HCT116 (cell line): ENCODE measurements around the gene BRAT1. TPM values are rescaled to one million over a fixed set of nuclear protein-coding genes. Genes with fewer than 3 reads are reported as not detected.

ENCODE experiments used
- ATAC-seq: fragments of 200-7000 bp; cut with Tn5 transposase; 2 replicates; pipeline ENCODE4 v1.9.1; 2020; ENCODE audit warnings: mild to moderate bottlenecking, moderate library complexity
- BruUV-seq: library from RNA; stranded (reverse); fragments of 400-500 nt; replicated peaks from 2 replicates; lab custom pipeline; 2021; lab: Mats Ljungman, UMichigan
- CTCF ChIA-PET: fragments of 300-600 bp; sonication (Branson Sonifier 250); formaldehyde crosslinking; loops from one replicate; lab custom pipeline; 2021; ENCODE audit warnings: antibody characterized with exemption; lab: Charles Lee
- POLR2A ChIA-PET: fragments of 300-600, 350-600 bp; sonication (Branson Sonifier 250); formaldehyde crosslinking; loops from one replicate; lab custom pipeline; 2021; ENCODE audit warnings: antibody characterized with exemption; lab: Charles Lee
- RAD21 ChIA-PET, 2 experiments: fragments of 300-600 bp; sonication (Branson Sonifier 250); formaldehyde crosslinking; loops; one replicate each; lab custom pipeline; 2023; ENCODE audit warnings: low total read pairs in 2 of 2; ENCODE audit not compliant: uncharacterized antibody in 2 of 2, unreplicated experiment in 2 of 2, low non-redundant PET in 1 of 2; lab: Charles Lee
- DNase-seq: peaks from one replicate; pipeline ENCODE4 v3.0.0-alpha.2; 2010; ENCODE audit warnings: low read depth, low spot score
- H2AFZ ChIP-seq: fragments of 200-600 bp; shearing (Covaris generic), sonication (generic); 2 replicates; pipeline ENCODE4 v1.6.1; 2017; ENCODE audit warnings: low read depth, mixed run types, mixed read lengths, antibody characterized with exemption, low read length; ENCODE audit not compliant: poor library complexity, severe bottlenecking
- H3K27ac ChIP-seq: 2 replicates; pipeline ENCODE4 v1.5.1; 2012; ENCODE audit warnings: low read depth, low read length
- H3K27me3 ChIP-seq: fragments of 200-600 bp; sonication (generic); 2 replicates; pipeline ENCODE4 v1.6.1; 2016; ENCODE audit warnings: mixed run types, low read length, mixed read lengths; ENCODE audit not compliant: insufficient read depth
- H3K36me3 ChIP-seq, 2 experiments: fragments of 200-500 bp in 1 of 2; fragments of 200-600 bp in 1 of 2; sonication (Bioruptor generic) in 1 of 2; sonication (generic) in 1 of 2; 2 replicates each; pipeline versions ENCODE4 v1.5.1 to v1.6.1; 2014 to 2016; ENCODE audit warnings: low read length in 2 of 2, inconsistent platforms in 1 of 2, mixed read lengths in 1 of 2, mixed run types in 1 of 2; ENCODE audit not compliant: insufficient read depth in 2 of 2, control insufficient read depth in 1 of 2
- H3K4me1 ChIP-seq, 2 experiments: fragments of 200-600 bp in 1 of 2; sonication (generic) in 1 of 2; 2 replicates each; pipeline versions ENCODE4 v1.5.1 to v1.6.1; 2012 to 2017; ENCODE audit warnings: low read length in 2 of 2, inconsistent platforms in 1 of 2, mild to moderate bottlenecking in 1 of 2, mixed read lengths in 1 of 2, mixed run types in 1 of 2, moderate library complexity in 1 of 2; ENCODE audit not compliant: insufficient read depth in 2 of 2, control insufficient read depth in 1 of 2
- H3K4me2 ChIP-seq: fragments of 200-600 bp; sonication (generic); 2 replicates; pipeline ENCODE4 v1.6.1; 2017; ENCODE audit warnings: mixed run types, low read length, mixed read lengths
- H3K4me3 ChIP-seq, 2 experiments: fragments of 200-600 bp in 1 of 2; sonication (generic) in 1 of 2; replicated peaks in 1 of 2; 2 replicates each; pipeline ENCODE4 v1.5.1; 2011 to 2016; ENCODE audit warnings: low read length in 2 of 2, control low read depth in 1 of 2, low read depth in 1 of 2, mild to moderate bottlenecking in 1 of 2, mixed read lengths in 1 of 2, mixed run types in 1 of 2
- H3K79me2 ChIP-seq: fragments of 200-600 bp; sonication (generic); 2 replicates; pipeline ENCODE4 v1.6.1; 2017; ENCODE audit warnings: mild to moderate bottlenecking, mixed run types, low read length, moderate library complexity, mixed read lengths; ENCODE audit not compliant: insufficient read depth
- H3K9ac ChIP-seq: fragments of 200-600 bp; sonication (generic); 2 replicates; pipeline ENCODE4 v1.6.1; 2016; ENCODE audit warnings: low read length, mixed read lengths
- H3K9me2 ChIP-seq: fragments of 200-600 bp; sonication (generic), shearing (Covaris generic); 2 replicates; pipeline ENCODE4 v1.6.1; 2017; ENCODE audit warnings: mixed run types, mild to moderate bottlenecking, moderate library complexity; ENCODE audit not compliant: insufficient read depth
- H3K9me3 ChIP-seq, 2 experiments: fragments of 200-500 bp in 1 of 2; fragments of 200-600 bp in 1 of 2; sonication (Bioruptor generic) in 1 of 2; sonication (generic) in 1 of 2; 2 replicates each; pipeline ENCODE4 v1.6.1; 2014 to 2017; ENCODE audit warnings: low read length in 2 of 2, mixed read lengths in 2 of 2, inconsistent platforms in 1 of 2, low read depth in 1 of 2, mild to moderate bottlenecking in 1 of 2, mixed run types in 1 of 2, moderate library complexity in 1 of 2; ENCODE audit not compliant: control insufficient read depth in 1 of 2, insufficient read depth in 1 of 2
- H4K20me1 ChIP-seq: fragments of 200-600 bp; sonication (generic), shearing (Covaris generic); 2 replicates; pipeline ENCODE4 v1.6.1; 2017; ENCODE audit warnings: mixed run types, mild to moderate bottlenecking, moderate library complexity; ENCODE audit not compliant: insufficient read depth
- CEBPB ChIP-seq: IDR thresholded peaks from 2 replicates; pipeline ENCODE4 v1.6.1; 2012; ENCODE audit warnings: low read depth
- CTCF ChIP-seq, 3 experiments: fragments of 200-600 bp in 1 of 3; sonication (generic) in 1 of 3; IDR thresholded peaks in 2 of 3; conservative IDR thresholded peaks in 1 of 3; 2 replicates each; pipeline ENCODE4 v1.5.1; 2012 to 2017; ENCODE audit warnings: low read depth in 2 of 3, low read length in 2 of 3, antibody characterized with exemption in 1 of 3, borderline replicate concordance in 1 of 3, control low read depth in 1 of 3, mild to moderate bottlenecking in 1 of 3, mixed read lengths in 1 of 3, mixed run types in 1 of 3, moderate library complexity in 1 of 3; ENCODE audit not compliant: insufficient read depth in 1 of 3
- MAX ChIP-seq: IDR thresholded peaks from 2 replicates; pipeline ENCODE4 v1.6.1; 2012
- POLR2AphosphoS5 ChIP-seq: IDR thresholded peaks from 2 replicates; pipeline ENCODE4 v1.6.1; 2011; ENCODE audit warnings: mild to moderate bottlenecking, low read depth, low read length, moderate library complexity
- REST ChIP-seq: IDR thresholded peaks from 2 replicates; pipeline ENCODE4 v1.6.1; 2012; ENCODE audit warnings: low read depth
- SP1 ChIP-seq: IDR thresholded peaks from 2 replicates; pipeline ENCODE4 v1.6.1; 2012; ENCODE audit warnings: low read depth
- TCF7L2 ChIP-seq: IDR thresholded peaks from 2 replicates; pipeline ENCODE4 v1.7.0; 2011; ENCODE audit warnings: borderline replicate concordance, inconsistent platforms; ENCODE audit not compliant: insufficient read depth, insufficient read length; ENCODE audit errors: extremely low read depth
- YY1 ChIP-seq: IDR thresholded peaks from 2 replicates; pipeline ENCODE4 v1.6.1; 2011; ENCODE audit warnings: low read length, low read depth, moderate library complexity, mild to moderate bottlenecking; ENCODE audit not compliant: insufficient replicate concordance; ENCODE audit errors: extremely low read depth
- intact Hi-C: fragments of 100-400 bp; cut with micrococcal nuclease; formaldehyde crosslinking; loops from 2 replicates; pipeline ENCODE4 v1.10.0; 2022
- total RNA-seq: library from RNA; stranded (reverse); gene quantifications from one replicate; pipeline ENCODE4 v1.2.1, GENCODE V29; 2021; ENCODE audit not compliant: unreplicated experiment

The BRAT1 gene
- total RNA-seq, 1 experiment from 2014 or later = 47.6 TPM

GRCh38 chr7:2521952-2522591 lies 33.3 kb downstream of the BRAT1 start:
- Histone ChIP-seq H3K4me3 (peak overlapping the region in 1 of 2 experiments; percentile 42; a peak in 1 of 4 replicates), H4K20me1 (no peaks in the 10 kb centered on the region), H3K9me3 (no peaks in the 10 kb centered on the region), H3K36me3 (no peaks in the 10 kb centered on the region), H3K27ac (peak overlapping the region; percentile 98), H2AFZ (no peak overlapping the region), H3K4me2 (peak overlapping the region; percentile 85), H3K9me2 (no peaks in the 10 kb centered on the region), H3K9ac (peak overlapping the region; percentile 68; the same call in 1 of the 2 replicates), H3K79me2 (peaks cover 13% of the 10 kb centered on the region; the same call in 1 of the 2 replicates), H3K4me1 (peaks cover 49 to 80% of the 10 kb centered on the region in 2 experiments), H3K27me3 (no peaks in the 10 kb centered on the region)
- DNase-seq = no peak
- BruUV-seq = no TSS peak
- intact Hi-C loops = loop anchor here (5.0 kb wide), 1 partner anchor 35 kb away; the partner anchor contains the start of genes BRAT1 and IQCE
- TF ChIP-seq CEBPB (no peak), CTCF (IDR thresholded peaks at IDR 0.05 in 2 of 3, conservative IDR thresholded peaks at IDR 0.05 in 1 of 3; ENCODE audit: borderline replicate concordance in 1 of 3, insufficient read depth in 1 of 3, low read depth in 2 of 3, low read length in 2 of 3) (peak in 1 of 3 experiments; percentile 7; a peak in 1 of 6 replicates), MAX (no peak), TCF7L2 (no peak), REST (no peak), YY1 (no peak), POLR2AphosphoS5 (no peak), SP1 (no peak)
- RAD21 ChIA-PET = no interaction called here
- CTCF ChIA-PET = no interaction called here
- no peak for ATAC-seq
- POLR2A ChIA-PET = no interaction called here
